Raji (cell line): ENCODE measurements around the gene PRMT5.

Experiments
- POLR2A ChIP-seq: IDR thresholded peaks from 2 replicates; pipeline ENCODE4 v1.6.1; 2011; ENCODE audit warnings: low read depth, low read length, control low read depth; ENCODE audit not compliant: insufficient read depth

Gene PRMT5

DNA sequence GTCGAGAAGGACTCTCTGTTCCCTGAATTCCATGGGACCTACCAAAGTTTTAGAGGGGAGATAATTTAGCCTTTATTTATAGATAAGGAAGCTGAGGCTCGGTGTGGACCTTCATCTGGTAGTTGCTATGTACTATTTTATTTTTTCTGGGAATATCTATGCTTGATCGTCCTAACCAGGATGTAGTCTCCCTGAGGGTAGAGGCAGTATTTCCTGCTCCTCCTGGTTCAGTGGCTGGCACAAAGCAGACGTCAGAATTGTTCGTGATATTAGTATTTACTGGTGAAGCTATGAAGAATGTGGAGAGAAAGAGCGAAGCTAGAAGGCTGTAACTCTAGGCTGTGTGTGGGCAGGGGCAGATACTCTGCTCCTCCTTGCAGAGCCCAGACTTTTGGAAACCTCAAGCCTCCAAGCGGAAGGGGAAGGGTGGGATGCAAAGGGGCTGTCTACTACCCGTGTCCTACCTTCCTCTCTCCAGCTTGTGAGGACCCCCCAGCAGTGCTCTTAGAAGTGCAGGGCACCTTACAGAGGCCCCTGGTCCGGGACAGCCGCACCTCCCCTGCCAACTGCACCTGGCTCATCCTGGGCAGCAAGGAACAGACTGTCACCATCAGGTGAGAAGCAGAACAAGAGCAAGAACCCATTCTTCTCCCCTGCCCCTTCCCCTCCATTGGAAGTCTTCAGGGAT lies 56.2 kb downstream of the PRMT5 start:
- no peak for TF ChIP-seq POLR2A

DNA sequence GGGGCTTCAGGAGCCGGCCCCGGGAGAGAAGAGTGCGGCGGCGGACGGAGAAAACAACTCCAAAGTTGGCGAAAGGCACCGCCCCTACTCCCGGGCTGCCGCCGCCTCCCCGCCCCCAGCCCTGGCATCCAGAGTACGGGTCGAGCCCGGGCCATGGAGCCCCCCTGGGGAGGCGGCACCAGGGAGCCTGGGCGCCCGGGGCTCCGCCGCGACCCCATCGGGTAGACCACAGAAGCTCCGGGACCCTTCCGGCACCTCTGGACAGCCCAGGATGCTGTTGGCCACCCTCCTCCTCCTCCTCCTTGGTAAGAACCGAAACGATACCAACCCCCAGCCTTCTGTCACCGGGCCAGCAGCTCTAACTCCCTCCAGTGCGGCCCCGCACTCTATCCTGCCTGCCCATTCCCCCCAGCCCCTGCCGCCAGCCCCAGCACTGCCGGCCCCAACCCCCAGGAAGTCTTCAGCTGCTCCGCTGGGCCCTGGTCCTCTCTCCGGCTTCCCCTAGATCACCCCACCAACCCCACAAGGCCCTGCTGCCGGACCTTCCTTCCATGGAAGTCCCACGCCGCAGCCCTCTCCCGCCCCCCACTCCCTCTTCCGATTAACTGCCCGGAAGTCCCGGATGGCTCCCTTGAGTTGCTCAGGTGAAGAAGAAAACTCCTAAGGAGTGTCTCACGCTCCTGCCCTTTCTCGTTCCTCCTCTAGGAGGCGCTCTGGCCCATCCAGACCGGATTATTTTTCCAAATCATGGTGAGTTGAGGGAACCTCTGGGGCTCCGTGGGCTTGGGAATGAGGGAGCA lies 56.9 kb downstream of the PRMT5 start:
- TF ChIP-seq POLR2A: no peak

DNA sequence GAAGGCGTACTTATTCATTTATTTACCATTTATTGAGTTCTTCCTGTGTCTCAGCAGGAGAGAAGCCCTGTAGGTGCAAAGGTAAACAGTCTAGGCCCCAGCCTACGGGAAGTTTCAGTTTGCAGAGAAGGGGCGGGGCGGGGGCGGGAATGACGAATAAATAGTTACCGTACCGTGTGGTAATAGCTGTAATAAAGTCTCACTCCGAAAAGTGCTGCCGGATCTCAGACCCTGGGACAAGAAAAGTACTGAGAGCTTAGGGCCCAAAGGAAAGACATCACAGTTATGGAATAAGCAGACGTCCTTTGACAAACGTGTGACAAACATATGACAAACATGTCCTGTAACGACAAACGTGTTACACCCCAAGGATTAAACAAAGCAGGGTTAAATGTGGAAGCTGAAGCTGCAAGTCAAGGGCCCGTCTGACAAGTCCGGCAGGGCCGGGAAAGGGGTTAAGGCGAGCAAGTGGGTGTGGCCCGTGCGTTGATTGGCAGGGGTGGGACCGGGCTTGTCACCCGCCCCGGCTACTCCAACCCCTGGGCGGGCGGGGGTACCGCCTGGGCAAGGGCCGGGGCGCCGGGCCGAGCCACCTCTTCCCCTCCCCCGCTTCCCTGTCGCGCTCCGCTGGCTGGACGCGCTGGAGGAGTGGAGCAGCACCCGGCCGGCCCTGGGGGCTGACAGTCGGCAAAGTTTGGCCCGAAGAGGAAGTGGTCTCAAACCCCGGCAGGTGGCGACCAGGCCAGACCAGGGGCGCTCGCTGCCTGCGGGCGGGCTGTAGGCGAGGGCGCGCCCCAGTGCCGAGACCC lies 57.7 kb downstream of the PRMT5 start, which contains the start of gene LRP10:
TSS of gene LRP10 (plus strand) at position 517 of the 809 bp plus-strand sequence. CDS start 564 bp downstream, outside the sequence.
- peak; percentile 75 for TF ChIP-seq POLR2A

DNA sequence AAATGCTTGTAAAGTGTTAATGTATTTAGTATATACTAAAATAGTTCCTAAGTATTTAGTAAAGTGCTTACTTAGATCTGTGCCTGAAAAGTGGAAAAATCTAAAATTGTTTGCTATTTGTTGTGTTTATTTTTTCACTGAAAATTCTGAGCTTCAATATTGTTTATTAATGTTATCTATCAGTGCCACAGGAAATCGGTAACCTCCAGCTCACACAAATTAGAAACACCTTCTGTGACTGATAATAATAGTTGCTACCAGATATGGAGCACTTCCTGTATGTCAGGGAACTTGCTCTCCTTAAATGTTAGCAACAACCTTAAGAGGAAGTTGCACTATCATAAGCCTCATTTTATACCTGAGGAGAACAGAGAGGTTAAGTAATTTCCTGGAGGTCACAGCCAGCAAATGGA lies 58.4 kb downstream of the PRMT5 start:
- TF ChIP-seq POLR2A: no peak
